Measurements from ENCODE around the gene PIGL. TPM values are rescaled to one million over a fixed set of nuclear protein-coding genes. Genes with fewer than 3 reads are reported as not detected.
"Not testable (repeated sequence)": the region's sequence is repeated elsewhere in the genome, so short reads cannot be mapped to it uniquely, and the experiment has no call there.

The PIGL gene
- total RNA-seq, 2 experiments from 2014 or later: 33.4 to 33.6 TPM

- no peak overlapping the region for H3K4me3 Mint-ChIP-seq
- ChIA-PET POLR2A (interaction anchor here (0.6 kb wide), 1 partner anchor 11 kb away, joined by 3 read pairs; no protein-coding TSS in a partner anchor), CTCF (interaction anchor here (0.6 kb wide), 1 partner anchor 8 kb away, joined by 3 read pairs; no protein-coding TSS in a partner anchor)
- no peak overlapping the region for H3K27ac Mint-ChIP-seq
- no peaks in the 10 kb centered on the region for H3K27me3 Mint-ChIP-seq
- peaks cover 20% of the 10 kb centered on the region for H3K4me1 Mint-ChIP-seq
- intact Hi-C loops (cut with DNase I, micrococcal nuclease): no loop called here
- H3K36me3 Mint-ChIP-seq (ENCODE audit: low read depth): peaks cover 8% of the 10 kb centered on the region
- DNase-seq: no peak
- ATAC-seq: no peak
- no peaks in the 10 kb centered on the region for H3K9me3 Mint-ChIP-seq (ENCODE audit: low read depth)
Observed at GRCh38 chr17:16294560-16294959, 77.5 kb downstream of the PIGL start.

GRCh38 chr17:16296072-16296471, 79.1 kb downstream of the PIGL start:
- intact Hi-C loops (cut with DNase I, micrococcal nuclease); POLR2A ChIA-PET: not testable (repeated sequence)
- ATAC-seq: peak; percentile 47

GRCh38 chr17:16297367-16298139, 80.5 kb downstream of the PIGL start:
- CTCF ChIA-PET: interaction anchor here (0.9 to 2.0 kb wide), 2 partner anchors 8 to 9 kb away, joined by 3 to 4 read pairs; no protein-coding TSS in a partner anchor
- H3K27ac Mint-ChIP-seq: no peak overlapping the region
- no peaks in the 10 kb centered on the region for H3K9me3 Mint-ChIP-seq (ENCODE audit: low read depth)
- peaks cover 20% of the 10 kb centered on the region for H3K4me1 Mint-ChIP-seq
- intact Hi-C loops (cut with DNase I, micrococcal nuclease): no loop called here
- ATAC-seq: no peak
- H3K4me3 Mint-ChIP-seq: no peak overlapping the region
- H3K27me3 Mint-ChIP-seq: no peaks in the 10 kb centered on the region
- no peak for DNase-seq
- H3K36me3 Mint-ChIP-seq (ENCODE audit: low read depth): peaks cover 2% of the 10 kb centered on the region
- POLR2A ChIA-PET: no interaction called here

More at GRCh38 chr17:16296072-16296471, 79.1 kb downstream of the PIGL start:
- DNase-seq; H3K27ac Mint-ChIP-seq; H3K9me3 Mint-ChIP-seq (ENCODE audit: low read depth); H3K27me3 Mint-ChIP-seq; H3K4me3 Mint-ChIP-seq; H3K36me3 Mint-ChIP-seq (ENCODE audit: low read depth): not testable (repeated sequence)
- CTCF ChIA-PET: interaction anchor here (0.7 to 1.1 kb wide), 3 partner anchors 8 to 172 kb away, joined by 3 to 4 read pairs (median 3); no protein-coding TSS in a partner anchor
- peaks cover 20% of the 10 kb centered on the region for H3K4me1 Mint-ChIP-seq

- no peaks in the 10 kb centered on the region for H3K9me3 Mint-ChIP-seq (ENCODE audit: low read depth)
- H3K4me1 Mint-ChIP-seq: peaks cover 20% of the 10 kb centered on the region
- CTCF ChIA-PET: interaction anchor here (0.9 to 2.0 kb wide), 2 partner anchors 8 to 9 kb away, joined by 3 to 4 read pairs; no protein-coding TSS in a partner anchor
- ATAC-seq (no peak), DNase-seq (no peak)
- no peak overlapping the region for H3K27ac Mint-ChIP-seq
- no peak overlapping the region for H3K4me3 Mint-ChIP-seq
- peaks cover 2% of the 10 kb centered on the region for H3K36me3 Mint-ChIP-seq (ENCODE audit: low read depth)
- POLR2A ChIA-PET: no interaction called here
- no peaks in the 10 kb centered on the region for H3K27me3 Mint-ChIP-seq
- intact Hi-C loops (cut with DNase I, micrococcal nuclease): no loop called here
Observed at GRCh38 chr17:16298140-16298662, 81.2 kb downstream of the PIGL start.

GRCh38 chr17:16300554-16300953, 83.5 kb downstream of the PIGL start:
- H3K36me3 Mint-ChIP-seq (ENCODE audit: low read depth): peaks cover 2% of the 10 kb centered on the region
- ATAC-seq (no peak), DNase-seq (no peak)
- no peaks in the 10 kb centered on the region for H3K9me3 Mint-ChIP-seq (ENCODE audit: low read depth)
- H3K27me3 Mint-ChIP-seq: no peaks in the 10 kb centered on the region
- intact Hi-C loops (cut with DNase I, micrococcal nuclease): no loop called here
- ChIA-PET CTCF (interaction anchor here (1.4 kb wide), 1 partner anchor 10 kb away, joined by 4 read pairs; no protein-coding TSS in a partner anchor), POLR2A (no interaction called here)
- H3K4me1 Mint-ChIP-seq: peaks cover 20% of the 10 kb centered on the region
- H3K4me3 Mint-ChIP-seq: no peak overlapping the region
- H3K27ac Mint-ChIP-seq: no peak overlapping the region

- ChIA-PET CTCF (interaction anchor here (0.7 kb wide), 1 partner anchor 8 kb away, joined by 3 read pairs; no protein-coding TSS in a partner anchor), POLR2A (no interaction called here)
- ATAC-seq: no peak
- Mint-ChIP-seq H3K9me3 (ENCODE audit: low read depth) (no peaks in the 10 kb centered on the region), H3K27me3 (no peaks in the 10 kb centered on the region), H3K4me3 (no peak overlapping the region), H3K4me1 (peaks cover 12% of the 10 kb centered on the region), H3K27ac (no peak overlapping the region), H3K36me3 (ENCODE audit: low read depth) (no peaks in the 10 kb centered on the region)
- intact Hi-C loops (cut with DNase I, micrococcal nuclease): no loop called here
- no peak for DNase-seq
Observed at GRCh38 chr17:16301963-16302855, 85.2 kb downstream of the PIGL start.

- H3K27ac Mint-ChIP-seq: no peak overlapping the region
- no peaks in the 10 kb centered on the region for H3K9me3 Mint-ChIP-seq (ENCODE audit: low read depth)
- ChIA-PET POLR2A (no interaction called here), CTCF (interaction anchor here (0.7 to 1.0 kb wide), 3 partner anchors 9 to 1052 kb away, joined by 3 read pairs; no protein-coding TSS in a partner anchor)
- H3K27me3 Mint-ChIP-seq: no peaks in the 10 kb centered on the region
- DNase-seq: no peak
- intact Hi-C loops (cut with DNase I, micrococcal nuclease): no loop called here
- no peak overlapping the region for H3K4me3 Mint-ChIP-seq
- H3K36me3 Mint-ChIP-seq (ENCODE audit: low read depth): no peaks in the 10 kb centered on the region
- peaks cover 6% of the 10 kb centered on the region for H3K4me1 Mint-ChIP-seq
- ATAC-seq: no peak
Observed at GRCh38 chr17:16302856-16303255, 85.8 kb downstream of the PIGL start.

- peak; percentile 79 for ATAC-seq
- no peaks in the 10 kb centered on the region for H3K9me3 Mint-ChIP-seq (ENCODE audit: low read depth)
- H3K4me1 Mint-ChIP-seq: no peaks in the 10 kb centered on the region
- ChIA-PET POLR2A (no interaction called here), CTCF (interaction anchor here (0.6 to 1.9 kb wide), 7 partner anchors 9 to 243 kb away, joined by 3 to 4 read pairs (median 3); no protein-coding TSS in a partner anchor)
- no peak overlapping the region for H3K4me3 Mint-ChIP-seq
- H3K27me3 Mint-ChIP-seq: no peaks in the 10 kb centered on the region
- H3K27ac Mint-ChIP-seq: no peak overlapping the region
- intact Hi-C loops (cut with DNase I, micrococcal nuclease): no loop called here
- DNase-seq: peak; percentile 32
- peaks cover 3% of the 10 kb centered on the region for H3K36me3 Mint-ChIP-seq (ENCODE audit: low read depth)
Observed at GRCh38 chr17:16304830-16305229, 87.8 kb downstream of the PIGL start.

- no peak overlapping the region for H3K27ac Mint-ChIP-seq
- intact Hi-C loops (cut with DNase I, micrococcal nuclease): no loop called here
- DNase-seq: no peak
- POLR2A ChIA-PET: interaction anchor here (0.6 to 0.7 kb wide), 2 partner anchors 12 to 302 kb away, joined by 3 read pairs; no protein-coding TSS in a partner anchor
- CTCF ChIA-PET: interaction anchor here (0.7 to 1.4 kb wide), 3 partner anchors 8 to 61 kb away, joined by 3 read pairs; no protein-coding TSS in a partner anchor
- no peaks in the 10 kb centered on the region for H3K9me3 Mint-ChIP-seq (ENCODE audit: low read depth)
- H3K36me3 Mint-ChIP-seq (ENCODE audit: low read depth): peaks cover 7% of the 10 kb centered on the region
- no peak overlapping the region for H3K4me3 Mint-ChIP-seq
- peaks cover 5% of the 10 kb centered on the region for H3K4me1 Mint-ChIP-seq
- no peak for ATAC-seq
- H3K27me3 Mint-ChIP-seq: no peaks in the 10 kb centered on the region
Observed at GRCh38 chr17:16306211-16306610, 89.2 kb downstream of the PIGL start.

GRCh38 chr17:16312061-16312460, 95.1 kb downstream of the PIGL start:
- H3K4me3 Mint-ChIP-seq; H3K27me3 Mint-ChIP-seq; H3K27ac Mint-ChIP-seq; CTCF ChIA-PET; intact Hi-C loops (cut with DNase I, micrococcal nuclease); ATAC-seq; DNase-seq; POLR2A ChIA-PET; H3K9me3 Mint-ChIP-seq (ENCODE audit: low read depth); H3K4me1 Mint-ChIP-seq: not testable (repeated sequence)
- peaks cover 18% of the 10 kb centered on the region for H3K36me3 Mint-ChIP-seq (ENCODE audit: low read depth)

Measured in activated CD4-positive, alpha-beta T cell treated with anti-CD3 and anti-CD28 coated beads for 36 hours (primary cell).